22Rv1 (cell line): ENCODE data around the gene DMD.
"Not testable (repeated sequence)": the region's sequence is repeated elsewhere in the genome, so short reads cannot be mapped to it uniquely, and the experiment has no call there.

Experiments used
- H3K27ac ChIP-seq: fragments of 450-650 bp; 2 replicates; pipeline ENCODE4 v1.5.1; 2017
- CTCF ChIP-seq: fragments of 450-650 bp; IDR thresholded peaks from 2 replicates; pipeline ENCODE4 v1.5.1; 2017; ENCODE audit warnings: mild to moderate bottlenecking
- ZFX ChIP-seq: fragments of 450-650 bp; IDR thresholded peaks from 2 replicates; pipeline ENCODE4 v1.6.1; 2017; ENCODE audit warnings: antibody characterized with exemption, borderline replicate concordance

The DMD gene

GRCh38 chrX:31500921-31501320, 1710.4 kb downstream of the DMD start:
- no peak for TF ChIP-seq CTCF
- TF ChIP-seq ZFX = no peak
- no peak overlapping the region for H3K27ac ChIP-seq

- TF ChIP-seq ZFX (no peak), CTCF (no peak)
- no peak overlapping the region for H3K27ac ChIP-seq
Observed at GRCh38 chrX:31499109-31499508, 1712.2 kb downstream of the DMD start.

- no peak overlapping the region for H3K27ac ChIP-seq
- TF ChIP-seq ZFX = no peak
- TF ChIP-seq CTCF = no peak
Observed at GRCh38 chrX:31497086-31497485, 1714.3 kb downstream of the DMD start.

- H3K27ac ChIP-seq = no peak overlapping the region
- TF ChIP-seq ZFX (no peak), CTCF (no peak)
Observed at GRCh38 chrX:31487951-31488350, 1723.4 kb downstream of the DMD start.

- H3K27ac ChIP-seq = no peak overlapping the region
Observed at GRCh38 chrX:31483336-31483735, 1728.0 kb downstream of the DMD start.

GRCh38 chrX:31480696-31481095, 1730.7 kb downstream of the DMD start:
- no peak overlapping the region for H3K27ac ChIP-seq
- TF ChIP-seq ZFX = no peak
- no peak for TF ChIP-seq CTCF

More at GRCh38 chrX:31483336-31483735, 1728.0 kb downstream of the DMD start:
- no peak for TF ChIP-seq ZFX
- no peak for TF ChIP-seq CTCF

GRCh38 chrX:31471229-31471628, 1740.1 kb downstream of the DMD start:
- H3K27ac ChIP-seq = no peak overlapping the region
- TF ChIP-seq ZFX = no peak
- no peak for TF ChIP-seq CTCF

GRCh38 chrX:31470753-31471152, 1740.6 kb downstream of the DMD start:
- H3K27ac ChIP-seq = not testable (repeated sequence)
